H1 (cell line): Measurements from ENCODE around the gene AOAH. TPM values are rescaled to one million over a fixed set of nuclear protein-coding genes. Genes with fewer than 3 reads are reported as not detected.

Source experiments
- ASH2L ChIP-seq: fragments of 200-600, 300-600 bp; sonication (generic); IDR thresholded peaks from one replicate; pipeline ENCODE4 v1.7.1; 2017; ENCODE audit warnings: low read length
- CTCF ChIP-seq, 3 experiments: IDR thresholded peaks; 1 replicate in 2 of 3; 2 replicates in 1 of 3; pipeline versions ENCODE4 v1.5.1 to v1.6.1; 2011; ENCODE audit warnings: low read length in 3 of 3, mild to moderate bottlenecking in 3 of 3, inconsistent platforms in 2 of 3, low read depth in 1 of 3, moderate library complexity in 1 of 3; ENCODE audit not compliant: insufficient read depth in 1 of 3; ENCODE audit errors: control extremely low read depth in 1 of 3
- JUND ChIP-seq: IDR thresholded peaks from 2 replicates; pipeline ENCODE4 v1.6.1; 2011; ENCODE audit warnings: mild to moderate bottlenecking, improper control_type of control experiment, low read length
- POLR2AphosphoS5 ChIP-seq: IDR thresholded peaks from 2 replicates; pipeline ENCODE4 v1.6.1; 2011; ENCODE audit warnings: low read depth, low read length
- POU5F1 ChIP-seq: IDR thresholded peaks from 2 replicates; pipeline ENCODE4 v1.6.1; 2011; ENCODE audit warnings: low read depth, mild to moderate bottlenecking, low read length, moderate library complexity
- SP4 ChIP-seq: IDR thresholded peaks from 2 replicates; pipeline ENCODE4 v1.6.1; 2012; ENCODE audit warnings: low read length, inconsistent platforms
- SRF ChIP-seq: IDR thresholded peaks from 2 replicates; pipeline ENCODE4 v1.6.1; 2011; ENCODE audit warnings: mild to moderate bottlenecking, low read depth, low read length, moderate library complexity
- polyA plus RNA-seq, 7 experiments: library from polyadenylated mRNA; depleted of rRNA in 3 of 7; stranded (reverse) in 5 of 7; unstranded in 2 of 7; fragments of >200 nt in 5 of 7; fragments of 200-250 nt in 2 of 7; gene quantifications; 1 replicate in 5 of 7; 2 replicates in 1 of 7; 4 replicates in 1 of 7; pipeline versions ENCODE4 v1.2.1 to v1.2.3, GENCODE V29; 2011 to 2013; ENCODE audit warnings: missing spikeins in 2 of 7, mixed read lengths in 2 of 7
- total RNA-seq: library from RNA; stranded (reverse); fragmentation: NEBNext Ultra II Directional; extraction: Animal tissue kit (Norgen Biotek cat#: 25700); gene quantifications from 2 replicates; pipeline ENCODE4 v1.2.1, GENCODE V29; 2021

The AOAH gene
- total and polyA plus RNA-seq, 2 of the 8 experiments (the other 6 are each of a cell fraction or from before 2014, with no cell fraction given) = 0.08 TPM; not detected in 1

GRCh38 chr7:36638586-36639263 lies 85.6 kb downstream of the AOAH start (continued):
- no peak for TF ChIP-seq CTCF (IDR thresholded peaks at IDR 0.05; ENCODE audit: control extremely low read depth in 1 of 3, insufficient read depth in 1 of 3, low read depth in 1 of 3, low read length in 3 of 3)
- no peak for TF ChIP-seq POLR2AphosphoS5
- TF ChIP-seq POU5F1 = no peak
- TF ChIP-seq JUND = no peak
- TF ChIP-seq SP4 = no peak
- TF ChIP-seq SRF = no peak
- TF ChIP-seq ASH2L = no peak
